Neural cell (in vitro differentiated cells): ENCODE measurements around the gene KCNH6.

Experiments
- CTCF ChIP-seq: fragments of 450-650 bp; IDR thresholded peaks from 2 replicates; pipeline ENCODE4 v1.5.1; 2014; ENCODE audit warnings: antibody characterized with exemption, mild to moderate bottlenecking, moderate library complexity; ENCODE audit not compliant: poor library complexity, severe bottlenecking
- EP300 ChIP-seq: fragments of 450-650 bp; conservative IDR thresholded peaks from 2 replicates; pipeline ENCODE4 v1.6.1; 2014; ENCODE audit warnings: antibody characterized with exemption, mild to moderate bottlenecking, moderate library complexity; ENCODE audit not compliant: poor library complexity, severe bottlenecking
- EZH2 ChIP-seq: fragments of 200-600, 300-800 bp; shearing (Covaris generic), sonication (generic); IDR thresholded peaks from 2 replicates; pipeline ENCODE4 v1.6.1; 2014; ENCODE audit warnings: antibody characterized with exemption, low read length, borderline replicate concordance, mild to moderate bottlenecking; ENCODE audit not compliant: insufficient read depth, poor library complexity, severe bottlenecking
- POLR2AphosphoS5 ChIP-seq: IDR thresholded peaks from 2 replicates; pipeline ENCODE4 v1.6.1; 2012
- REST ChIP-seq: IDR thresholded peaks from 2 replicates; pipeline ENCODE4 v1.6.1; 2012; ENCODE audit warnings: borderline replicate concordance

GRCh38 chr17:63514974-63515373 lies 8.2 kb upstream of the KCNH6 start:
- TF ChIP-seq POLR2AphosphoS5: no peak
- TF ChIP-seq CTCF: no peak
- TF ChIP-seq EZH2: no peak
- no peak for TF ChIP-seq EP300
- no peak for TF ChIP-seq REST
